ENCODE results near the gene DLX4.

DLX4 gene

DNA sequence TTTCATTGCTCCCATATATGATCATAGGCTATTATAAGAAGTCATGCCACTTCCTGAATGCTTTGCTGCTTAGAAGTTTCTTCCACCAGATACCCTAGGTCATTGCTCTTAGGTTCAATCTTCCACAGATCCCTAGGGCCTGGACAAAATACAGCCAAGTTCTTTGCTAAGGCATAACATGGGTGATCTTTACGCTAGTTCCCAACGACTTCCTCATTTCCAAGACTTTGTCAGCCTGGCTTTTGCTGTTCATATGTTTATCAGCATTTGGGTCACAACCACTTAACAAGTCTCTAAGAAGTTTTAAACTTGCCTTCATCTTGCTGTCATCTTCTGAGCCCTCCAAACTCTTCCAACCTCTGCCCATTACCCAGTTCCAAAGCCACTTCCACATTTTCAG is 46.2 kb downstream of the DLX4 start:
- DNase-seq = no peak

DNA sequence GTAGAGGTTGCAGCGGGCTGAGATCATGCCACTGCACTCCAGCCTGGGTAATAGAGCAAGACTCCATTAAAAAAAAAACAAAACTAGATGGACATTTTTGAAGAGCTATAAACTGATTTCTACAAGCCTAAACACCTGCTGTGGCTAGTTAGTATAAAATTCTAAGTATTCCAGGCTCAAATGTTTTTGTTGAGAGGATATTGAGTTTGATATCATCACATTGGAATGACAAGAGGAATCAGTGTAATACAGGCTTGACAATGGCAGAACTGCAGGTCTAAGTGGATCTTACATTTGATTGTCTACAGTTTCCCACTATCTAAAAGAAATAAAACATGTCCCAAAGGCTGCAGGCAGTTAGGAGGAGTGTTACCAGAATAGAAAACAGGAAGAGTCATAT is 49.9 kb downstream of the DLX4 start:
- DNase-seq = no peak

DNA sequence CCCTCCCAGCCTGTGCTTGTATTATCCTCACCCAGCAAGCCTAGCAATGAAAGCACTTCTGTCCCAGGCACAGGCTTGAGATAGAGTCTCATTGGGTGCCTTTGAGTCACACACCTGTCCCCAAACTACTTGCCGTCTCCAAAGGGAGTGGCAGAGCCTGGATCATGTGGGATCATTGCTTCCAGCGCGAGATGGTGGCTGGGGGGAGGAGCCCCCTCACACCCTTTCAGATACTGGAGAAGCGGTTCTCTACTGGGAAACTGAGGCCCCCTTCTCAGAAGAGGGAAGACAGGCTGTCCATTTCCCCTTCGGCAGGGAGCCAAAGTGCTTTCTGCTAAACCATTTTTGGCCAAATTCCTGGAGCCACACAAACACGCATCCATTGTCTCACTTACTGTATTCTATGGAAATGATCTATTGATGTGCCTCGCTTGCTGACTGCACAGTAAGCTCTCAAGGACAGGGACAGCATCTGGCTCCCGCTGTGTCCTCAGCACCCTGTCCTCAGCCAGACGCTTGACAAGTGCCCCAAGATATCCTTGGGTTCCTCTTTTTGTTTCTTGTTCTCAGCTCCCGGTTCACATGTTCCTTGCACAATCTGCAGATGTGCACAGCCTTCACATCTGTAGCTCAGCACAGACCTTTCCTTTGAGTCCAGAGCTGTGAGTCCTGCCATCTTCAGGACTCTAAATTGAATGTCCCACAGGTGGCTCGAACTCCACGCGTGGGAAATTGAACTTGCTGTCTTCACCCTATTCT is 52.0 kb downstream of the DLX4 start:
- peak; percentile 64 to 66 for DNase-seq

DNA sequence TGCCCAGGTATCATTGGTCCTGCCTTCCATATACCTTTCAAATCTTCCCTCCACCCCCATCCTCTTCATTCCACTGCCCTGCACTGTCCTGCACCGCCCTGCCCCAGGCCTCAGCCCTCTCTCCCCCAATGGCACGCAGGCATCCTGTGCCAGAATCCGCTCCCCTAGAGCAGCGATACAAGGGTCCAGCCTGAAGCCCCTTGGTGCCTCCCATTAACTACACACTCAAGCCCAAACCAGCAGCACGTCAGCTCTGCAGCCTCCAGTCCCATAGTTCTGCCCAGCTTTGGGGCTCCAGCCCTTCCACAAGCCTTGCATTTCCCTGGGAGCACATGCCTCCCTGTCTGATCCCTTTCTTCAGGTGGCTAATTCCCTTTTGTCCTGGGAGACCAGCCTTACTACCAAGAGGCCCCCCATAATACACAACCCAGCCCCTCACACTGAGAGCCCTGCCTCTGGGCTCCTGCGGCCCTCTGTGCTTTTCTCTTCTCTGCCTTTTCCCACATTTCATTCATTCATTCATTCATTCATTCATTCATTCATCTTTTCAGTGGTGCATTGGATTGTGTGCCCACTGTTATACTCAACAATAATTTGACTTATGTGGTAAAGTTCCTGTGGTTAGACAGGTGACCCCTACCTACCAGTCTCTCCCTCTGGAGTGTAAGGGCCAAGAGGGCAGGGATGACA is 52.8 kb downstream of the DLX4 start:
- DNase-seq = no peak

DNA sequence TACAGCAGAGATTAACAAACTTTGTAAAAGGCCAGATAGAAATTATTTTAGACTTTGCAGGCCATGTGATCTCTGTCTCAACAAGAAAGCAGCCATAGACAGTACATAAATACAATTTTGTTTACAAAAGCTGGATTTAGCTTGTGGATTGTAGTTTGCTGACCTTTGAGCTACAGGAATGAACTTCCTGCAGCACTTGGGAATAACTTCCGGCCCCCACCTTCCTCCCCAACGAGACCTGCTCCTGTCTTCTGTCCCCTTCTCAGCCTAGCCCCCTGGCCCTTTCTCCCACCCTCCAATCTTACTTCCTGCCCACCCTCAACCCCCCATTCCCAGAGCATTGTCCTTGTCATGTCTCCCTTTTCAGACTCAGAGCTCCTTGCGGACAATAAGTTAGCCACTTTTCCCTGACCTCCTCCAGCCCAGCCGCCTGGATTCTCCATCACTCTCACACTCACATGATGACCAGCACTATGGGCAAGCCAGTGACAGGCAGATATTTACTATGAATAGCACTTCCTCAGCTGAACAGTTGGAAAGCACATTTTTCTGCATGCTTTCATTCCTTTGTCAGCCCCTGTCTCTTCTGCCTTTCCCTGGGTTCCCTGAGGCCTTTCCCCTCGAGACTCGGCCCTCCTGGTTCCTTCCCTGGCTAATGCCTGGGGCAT is 53.6 kb downstream of the DLX4 start:
- no peak for DNase-seq

DNA sequence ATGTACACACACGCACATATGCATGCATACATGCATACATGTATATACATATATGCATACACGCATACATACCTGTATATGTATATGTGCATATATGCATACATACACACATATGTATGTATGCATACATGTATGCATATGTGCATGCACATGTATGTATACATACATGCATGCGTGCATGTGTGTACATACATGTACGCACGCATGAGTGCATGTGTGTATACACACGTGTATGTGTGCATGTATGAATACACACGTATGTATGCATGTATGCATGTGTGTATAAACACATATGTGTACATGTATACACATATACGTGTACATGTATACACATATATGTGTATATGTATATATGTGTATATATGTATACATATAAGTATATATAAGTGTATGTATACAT is 54.5 kb downstream of the DLX4 start:
- no peak for DNase-seq

Data from inflammatory macrophage (primary cell).